ENCODE measurements around the gene OGA. TPM values are rescaled to one million over a fixed set of nuclear protein-coding genes. Genes with fewer than 3 reads are reported as not detected.

The OGA gene
- total and polyA plus RNA-seq, 2 of the 8 experiments (the other 6 are each of a cell fraction or from before 2014, with no cell fraction given), result 31.2 to 107 TPM

DNA sequence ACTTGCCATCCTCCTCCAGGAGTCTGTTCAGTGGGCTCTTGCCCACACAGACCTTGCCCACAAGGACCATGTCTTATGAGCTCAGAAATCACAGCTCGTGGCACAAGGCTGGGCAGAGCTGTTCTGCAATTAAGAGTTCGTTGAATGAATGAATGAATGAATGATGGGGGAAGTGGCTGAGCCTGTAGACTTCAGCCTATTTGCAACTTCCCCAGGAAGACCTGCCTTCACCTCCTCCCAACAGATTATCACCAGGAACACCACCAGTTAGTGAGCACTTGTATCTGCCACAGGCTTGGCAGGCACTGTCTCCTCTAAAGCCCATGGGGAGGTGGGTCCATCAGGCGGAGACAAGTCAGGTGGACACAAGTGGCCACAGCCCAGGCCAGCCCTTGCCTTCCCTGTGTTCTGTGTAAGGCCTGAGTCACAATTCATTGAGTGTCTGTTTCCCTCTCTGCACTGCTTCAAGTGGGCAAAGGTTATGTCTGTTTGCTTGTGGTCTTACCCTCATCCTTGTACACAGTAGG lies 40.6 kb downstream of the OGA start:
- peaks cover 7% of the 10 kb centered on the region for H3K79me1 ChIP-seq (ENCODE audit: low read depth, low read length)
- peaks cover 28% of the 10 kb centered on the region for H3K23me2 ChIP-seq (ENCODE audit: low read depth, low read length)
- H3K9ac ChIP-seq (replicated peaks in 1 of 4; ENCODE audit: extremely low read depth in 1 of 4, low read depth in 3 of 4, low read length in 3 of 4), result no peak overlapping the region
- H3K27ac ChIP-seq (ENCODE audit: low read depth, low read length), result no peak overlapping the region
- no peak overlapping the region for H2BK15ac ChIP-seq (ENCODE audit: low read length)
- H4K20me1 ChIP-seq (replicated peaks in 1 of 2; ENCODE audit: control insufficient read depth in 1 of 2, insufficient read depth in 2 of 2, low read length in 2 of 2), result peaks cover 15 to 29% of the 10 kb centered on the region in 2 experiments
- no peak overlapping the region for H3K14ac ChIP-seq (ENCODE audit: insufficient read length)
- peak overlapping the region; percentile 29; the same call in 1 of the 2 replicates for H2BK12ac ChIP-seq (ENCODE audit: low read depth, low read length)
- H2BK20ac ChIP-seq (ENCODE audit: low read length), result peak overlapping the region; percentile 2; the same call in 1 of the 2 replicates
- H3K79me2 ChIP-seq (ENCODE audit: control insufficient read depth in 1 of 2, insufficient read depth in 2 of 2, low read length in 2 of 2), result peaks cover 0 to 5% of the 10 kb centered on the region in 2 experiments; a peak in 1 of 4 replicates
- H2AK5ac ChIP-seq (ENCODE audit: low read depth, low read length), result no peak overlapping the region; the same call in 1 of the 2 replicates
- 88% methylated on average over 3 of the region's 3 CpGs; no CpG with 5 or more reads in 1 of the 2 experiments for WGBS, 2 experiments (ENCODE audit: extremely low coverage in 1 of 2, insufficient coverage in 1 of 2, insufficient read length in 1 of 2, insufficient replicate concordance in 2 of 2, low coverage in 1 of 2, low lambda C conversion rate in 2 of 2, missing lambda C conversion rate in 1 of 2)
- H4K8ac ChIP-seq (ENCODE audit: extremely low read depth, insufficient read depth, low read length), result no peak overlapping the region
- H2AFZ ChIP-seq (ENCODE audit: low read length), result no peak overlapping the region
- peaks cover 47 to 69% (median 61%) of the 10 kb centered on the region in 4 experiments for H3K27me3 ChIP-seq (replicated peaks in 1 of 4; ENCODE audit: control insufficient read depth in 3 of 4, extremely low read depth in 1 of 4, insufficient read depth in 3 of 4, low read length in 3 of 4)
- FAIRE-seq, result no peak
- CTCF ChIA-PET (ENCODE audit: partially characterized antibody), result interaction anchor here (1.1 to 9.8 kb wide), 6 partner anchors 9 to 177 kb away, joined by 3 to 246 read pairs (median 10); partner anchors contain the start of gene FBXW4
- POLR2A ChIA-PET (ENCODE audit: partially characterized antibody), result no interaction called here
- H4K91ac ChIP-seq (replicated peaks; ENCODE audit: insufficient read length, low read length), result peak overlapping the region; percentile 22
- H3K56ac ChIP-seq (replicated peaks; ENCODE audit: insufficient read length, low read depth, low read length), result no peak overlapping the region
- no peak overlapping the region for H2BK120ac ChIP-seq (replicated peaks; ENCODE audit: low read depth, low read length)
- H3K9me3 ChIP-seq (ENCODE audit: insufficient read depth in 2 of 2, low read depth in 1 of 2, low read length in 1 of 2), result no peaks in the 10 kb centered on the region
- H3K23ac ChIP-seq (ENCODE audit: insufficient read length), result no peak overlapping the region
- H2BK5ac ChIP-seq (ENCODE audit: low read depth, low read length), result no peak overlapping the region
- H3K36me3 ChIP-seq (ENCODE audit: control insufficient read depth in 2 of 4, insufficient read depth in 4 of 4, low read length in 3 of 4), result no peaks in the 10 kb centered on the region; a peak in 1 of 8 replicates
- H4K5ac ChIP-seq (ENCODE audit: insufficient read length, low read depth, low read length), result no peak overlapping the region
- H3K4me2 ChIP-seq (ENCODE audit: insufficient read depth in 1 of 2, low read depth in 2 of 2, low read length in 2 of 2), result peak overlapping the region in 1 of 2 experiments; percentile 91; a peak in 1 of 4 replicates
- no peak for DNase-seq (ENCODE audit: low read depth in 1 of 2, low spot score in 2 of 2)
- no peak overlapping the region for H3K4me3 ChIP-seq (ENCODE audit: extremely low read depth in 1 of 4, insufficient read depth in 2 of 4, low read depth in 3 of 4, low read length in 4 of 4)
- peaks cover 17 to 56% (median 37%) of the 10 kb centered on the region in 4 experiments for H3K4me1 ChIP-seq (replicated peaks in 1 of 4; ENCODE audit: control insufficient read depth in 3 of 4, insufficient read depth in 4 of 4, low read length in 3 of 4)
- H3K4ac ChIP-seq (replicated peaks; ENCODE audit: insufficient read length, low read depth, low read length), result no peak overlapping the region
- no peak overlapping the region; the same call in 1 of the 2 replicates for H3K18ac ChIP-seq (ENCODE audit: extremely low read depth, low read length)
- no peak for TF ChIP-seq EP300 (IDR thresholded peaks at IDR 0.05; ENCODE audit: borderline replicate concordance in 1 of 2, low read depth in 2 of 2, low read length in 2 of 2)
- no peak for TF ChIP-seq SIX5 (IDR thresholded peaks at IDR 0.05; ENCODE audit: low read depth, low read length)
- TF ChIP-seq NANOG (IDR thresholded peaks at IDR 0.05; ENCODE audit: insufficient read depth, low read depth, low read length, poor library complexity, severe bottlenecking), result no peak
- no peak for TF ChIP-seq ATF3 (IDR thresholded peaks at IDR 0.05; ENCODE audit: insufficient read depth, low read depth, low read length)
- no peak for TF ChIP-seq HDAC6 (IDR thresholded peaks at IDR 0.05; ENCODE audit: low read depth, low read length)
- TF ChIP-seq FOSL1 (IDR thresholded peaks at IDR 0.05; ENCODE audit: insufficient read depth, low read depth, low read length), result no peak
- TF ChIP-seq JUN (IDR thresholded peaks at IDR 0.05; ENCODE audit: low read depth, low read length), result no peak
- no peak for TF ChIP-seq POLR2A (IDR thresholded peaks at IDR 0.05; ENCODE audit: control extremely low read depth in 1 of 2, low read depth in 2 of 2, low read length in 2 of 2)
- no peak for TF ChIP-seq TCF12 (IDR thresholded peaks at IDR 0.05; ENCODE audit: low read depth, low read length)
- no peak for TF ChIP-seq NRF1 (IDR thresholded peaks at IDR 0.05; ENCODE audit: low read depth, low read length)
- TF ChIP-seq GTF2F1 (IDR thresholded peaks at IDR 0.05; ENCODE audit: borderline replicate concordance, low read depth, low read length), result no peak

Measured in H1 (cell line).